DOHH2 (cell line): ENCODE measurements around the gene ZNF132.

Experiments
- H3F3A ChIP-seq: fragments of 200-600 bp; sonication (generic), shearing (Covaris generic); 2 replicates; pipeline ENCODE4 v1.6.0; 2016; ENCODE audit warnings: antibody characterized with exemption, mild to moderate bottlenecking; ENCODE audit not compliant: control insufficient read depth, insufficient read depth
- H3K27ac ChIP-seq: fragments of 200-600 bp; sonication (generic); 2 replicates; pipeline ENCODE4 v1.5.1; 2014; ENCODE audit warnings: low read depth, mild to moderate bottlenecking, low read length, moderate library complexity
- H3K27me3 ChIP-seq: fragments of 200-600 bp; sonication (generic); 2 replicates; pipeline ENCODE4 v1.6.1; 2014; ENCODE audit warnings: mild to moderate bottlenecking, low read length, mixed read lengths; ENCODE audit not compliant: control insufficient read depth
- H3K36me3 ChIP-seq: fragments of 200-600 bp; sonication (generic); 2 replicates; pipeline ENCODE4 v1.6.1; 2014; ENCODE audit warnings: mild to moderate bottlenecking, low read length, moderate library complexity, mixed read lengths; ENCODE audit not compliant: control insufficient read depth
- H3K4me1 ChIP-seq: fragments of 200-600 bp; sonication (generic); 2 replicates; pipeline ENCODE4 v1.6.1; 2014; ENCODE audit warnings: mild to moderate bottlenecking, low read length, mixed read lengths; ENCODE audit not compliant: control insufficient read depth
- H3K4me2 ChIP-seq: fragments of 200-600 bp; sonication (generic); 2 replicates; pipeline ENCODE4 v1.6.0; 2014; ENCODE audit warnings: mild to moderate bottlenecking, low read length, moderate library complexity
- H3K4me3 ChIP-seq: fragments of 200-600 bp; sonication (generic); 2 replicates; pipeline ENCODE4 v1.5.1; 2014; ENCODE audit warnings: mild to moderate bottlenecking, low read length, mixed read lengths
- H3K79me2 ChIP-seq: fragments of 200-600 bp; sonication (generic); 2 replicates; pipeline ENCODE4 v1.6.1; 2014; ENCODE audit warnings: mild to moderate bottlenecking, low read length, mixed read lengths; ENCODE audit not compliant: control insufficient read depth
- H3K9me2 ChIP-seq: fragments of 200-600 bp; sonication (generic); replicated peaks from 2 replicates; pipeline ENCODE4 v1.6.1; 2014; ENCODE audit warnings: mild to moderate bottlenecking, low read length, mixed read lengths; ENCODE audit not compliant: control insufficient read depth
- H3K9me3 ChIP-seq: fragments of 200-600 bp; sonication (generic); 2 replicates; pipeline ENCODE4 v1.6.1; 2014; ENCODE audit warnings: antibody characterized with exemption, low read length, mixed read lengths; ENCODE audit not compliant: control insufficient read depth, insufficient read depth
- H4K20me1 ChIP-seq: fragments of 200-600 bp; sonication (generic); 2 replicates; pipeline ENCODE4 v1.6.0; 2014; ENCODE audit warnings: low read depth, mild to moderate bottlenecking, antibody characterized with exemption, low read length, moderate library complexity; ENCODE audit not compliant: control insufficient read depth, insufficient read depth
- CTCF ChIP-seq: fragments of 200-600 bp; sonication (generic); IDR thresholded peaks from one replicate; pipeline ENCODE4 v1.5.1; 2014; ENCODE audit warnings: antibody characterized with exemption, mild to moderate bottlenecking, low read depth, low read length; ENCODE audit not compliant: poor library complexity, severe bottlenecking
- EZH2phosphoT487 ChIP-seq: fragments of 200-600 bp; sonication (generic); IDR thresholded peaks from 2 replicates; pipeline ENCODE4 v1.6.1; 2017; ENCODE audit warnings: borderline replicate concordance, mild to moderate bottlenecking, antibody characterized with exemption, low read length, moderate library complexity, mixed read lengths

ZNF132 gene

GRCh38 chr19:58386576-58387337 is 53.2 kb downstream of the ZNF132 start, which contains the start of gene RPS5:
RPS5 (plus strand) TSS chr19:58387269; CDS start chr19:58388138, 869 bp downstream.
- Histone ChIP-seq H3K27ac (peak within 1 kb of the TSS; percentile 82), H3K36me3 (peaks cover 42% of the 10 kb centered on the region), H4K20me1 (peaks cover 14% of the 10 kb centered on the region), H3K27me3 (no peaks in the 10 kb centered on the region), H3F3A (peaks cover 13% of the 10 kb centered on the region), H3K9me2 (no peaks in the 10 kb centered on the region), H3K79me2 (peaks cover 69% of the 10 kb centered on the region), H3K4me3 (peak within 1 kb of the TSS; percentile 88), H3K4me1 (peaks cover 44% of the 10 kb centered on the region), H3K9me3 (no peaks in the 10 kb centered on the region), H3K4me2 (peak within 1 kb of the TSS; percentile 98)
- TF ChIP-seq CTCF (no peak), EZH2phosphoT487 (no peak)

- H3K27ac ChIP-seq: peak overlapping the region; percentile 82
These were observed 53.9 kb downstream of the ZNF132 start for GRCh38 chr19:58385891-58386575.

DNA sequence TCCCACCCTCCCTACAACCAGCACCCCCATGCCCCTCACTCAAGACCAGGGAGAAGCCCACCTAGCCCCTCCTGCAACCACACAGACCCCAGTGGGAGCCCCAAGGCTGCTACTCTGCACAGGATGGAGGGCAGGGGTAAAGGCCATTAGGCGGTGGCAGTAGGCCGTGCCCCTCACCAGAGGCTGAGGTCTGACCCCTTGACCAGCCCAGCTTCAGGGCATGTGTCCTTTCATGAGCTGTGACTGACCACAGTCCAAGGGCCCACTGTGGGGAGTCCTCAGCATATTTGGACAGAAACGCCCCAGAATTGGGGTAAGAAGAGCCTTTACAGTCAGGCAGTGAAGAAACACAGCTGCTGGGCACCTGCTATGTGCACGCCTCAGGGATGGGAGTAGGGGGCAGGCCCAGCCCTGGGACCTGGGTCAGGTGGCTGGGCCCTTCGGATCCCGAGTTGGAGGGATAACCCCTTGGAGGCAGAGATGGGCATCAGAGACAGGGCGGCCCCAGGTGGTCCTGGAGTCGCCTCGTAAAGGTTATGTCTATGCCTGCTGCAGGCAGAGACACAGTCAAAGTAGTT is 54.6 kb downstream of the ZNF132 start:
- Histone ChIP-seq H3K79me2 (peaks cover 63% of the 10 kb centered on the region), H3K4me2 (peak overlapping the region; percentile 98), H4K20me1 (peaks cover 10% of the 10 kb centered on the region), H3K36me3 (peaks cover 28% of the 10 kb centered on the region), H3K4me1 (peaks cover 44% of the 10 kb centered on the region), H3K27ac (peak overlapping the region; percentile 82), H3K9me2 (no peaks in the 10 kb centered on the region), H3F3A (peaks cover 5% of the 10 kb centered on the region), H3K27me3 (no peaks in the 10 kb centered on the region), H3K4me3 (peak overlapping the region; percentile 88), H3K9me3 (no peaks in the 10 kb centered on the region)
- no peak for TF ChIP-seq EZH2phosphoT487
- TF ChIP-seq CTCF: no peak

More at GRCh38 chr19:58385891-58386575, 53.9 kb downstream of the ZNF132 start:
- Histone ChIP-seq H3F3A (peaks cover 11% of the 10 kb centered on the region), H3K4me1 (peaks cover 44% of the 10 kb centered on the region), H3K27me3 (no peaks in the 10 kb centered on the region), H3K36me3 (peaks cover 35% of the 10 kb centered on the region), H3K9me2 (no peaks in the 10 kb centered on the region), H3K4me2 (peak overlapping the region; percentile 98), H3K9me3 (no peaks in the 10 kb centered on the region), H3K4me3 (peak overlapping the region; percentile 88), H4K20me1 (peaks cover 14% of the 10 kb centered on the region), H3K79me2 (peaks cover 69% of the 10 kb centered on the region)
- TF ChIP-seq EZH2phosphoT487 (no peak), CTCF (no peak)
